Right cardiac atrium (tissue), 5 donors: ENCODE measurements around the gene C3orf52. TPM values are rescaled to one million over a fixed set of nuclear protein-coding genes. Genes with fewer than 3 reads are reported as not detected.

Experiments used
- ATAC-seq, 2 donors: fragments of 200-7000 bp; cut with Tn5 transposase; one replicate each; pipeline versions ENCODE4 v1.8.0 to v1.9.1; 2020; ENCODE audit warnings: moderate library complexity in 2 of 2, mild to moderate bottlenecking in 1 of 2
- DNase-seq, 3 donors: peaks; one replicate each; pipeline ENCODE4 v3.0.0-alpha.2; 2020
- H3K27ac ChIP-seq: one replicate; pipeline ENCODE4 v1.5.1; 2013; ENCODE audit warnings: mild to moderate bottlenecking, low read length, control low read depth, moderate library complexity
- H3K27me3 ChIP-seq: one replicate; pipeline ENCODE4 v1.6.1; 2013; ENCODE audit not compliant: control insufficient read depth, insufficient read depth
- H3K4me1 ChIP-seq: one replicate; pipeline ENCODE4 v1.6.1; 2013; ENCODE audit warnings: low read length; ENCODE audit not compliant: control insufficient read depth, insufficient read depth
- H3K4me3 ChIP-seq: one replicate; pipeline ENCODE4 v1.5.1; 2013; ENCODE audit warnings: low read length, control low read depth
- H3K9me3 ChIP-seq: one replicate; pipeline ENCODE4 v1.6.1; 2013; ENCODE audit warnings: low read length; ENCODE audit not compliant: control insufficient read depth
- WGBS: extraction: QIAGEN DNeasy Blood & Tissue Kit; methylation state at CpG from one replicate; pipeline ENCODE4 v1.1.7; 2013; 5-methylcytosine and 5-hydroxymethylcytosine counted together
- intact Hi-C, 4 donors: fragments of 100-400 bp; cut with DNase I; formaldehyde crosslinking; loops; one replicate each; pipeline versions ENCODE4 v1.11.0 to v1.14.0; 2022 to 2023
- polyA plus RNA-seq: library from polyadenylated mRNA; stranded (reverse); fragments of 200-250 nt; gene quantifications from one replicate; pipeline ENCODE4 v1.2.3, GENCODE V29; 2013
- total RNA-seq, 4 donors: library from RNA; stranded (reverse); fragmentation: NEBNext Ultra II Directional; extraction: Animal tissue kit (Norgen Biotek cat#: 25700); gene quantifications; one replicate each; pipeline ENCODE4 v1.2.1, GENCODE V29; 2021
- donor health status: healthy with polysubstance abuse.
- donor health status: DM: no; HTN: yes; CAD: no.
- donor health status: DM: no; HTN: no; CAD: no.
- donor health status: DM: no; HTN: yes; CAD: no; lungs with severe emphysema.
- donor health status: DM: yes; HTN: yes; CAD: no.

Gene C3orf52
- total and polyA plus RNA-seq, 5 donors = 0.48 to 4.4 (median 1.2) TPM

DNA sequence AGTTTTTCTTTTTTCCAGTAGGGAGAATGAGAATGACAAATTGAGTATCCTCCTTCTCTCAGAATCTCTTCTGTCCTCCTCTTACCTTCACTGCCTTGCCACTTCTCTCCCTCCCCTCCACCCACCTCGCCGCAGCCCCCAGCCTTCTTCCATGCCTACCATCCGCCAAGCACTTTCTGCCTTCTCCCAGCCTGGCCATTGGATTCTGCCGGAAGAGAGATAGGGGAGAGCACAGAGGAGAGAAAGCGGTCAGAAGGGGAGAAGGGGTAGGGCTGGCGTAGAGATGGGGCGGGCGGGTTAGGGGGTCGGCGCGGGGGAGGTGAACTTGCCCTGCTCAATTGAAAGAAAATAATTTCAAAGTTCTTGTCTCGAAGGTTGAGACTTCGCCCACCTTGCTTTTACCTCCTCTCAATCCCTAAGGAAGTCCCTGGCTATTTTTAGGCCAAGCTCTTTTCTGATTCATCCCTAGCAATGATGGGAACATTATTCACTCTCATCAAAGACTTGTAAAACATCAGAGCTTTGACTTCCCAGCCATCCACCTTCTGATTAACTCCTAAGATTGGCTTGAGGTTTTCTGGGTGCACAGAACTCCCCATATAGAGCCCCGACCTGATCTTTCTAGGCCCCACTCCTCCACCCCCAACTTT, 811 bp downstream of the C3orf52 start:
- no peak for DNase-seq

GRCh38 chr3:112087746-112088145, 1.6 kb downstream of the C3orf52 start:
- ATAC-seq (no peak), DNase-seq (no peak)
- H3K27me3 ChIP-seq = no peaks in the 10 kb centered on the region
- intact Hi-C loops = no loop called here
- H3K27ac ChIP-seq = no peak overlapping the region
- no peaks in the 10 kb centered on the region for H3K9me3 ChIP-seq
- no peak overlapping the region for H3K4me3 ChIP-seq
- no peaks in the 10 kb centered on the region for H3K4me1 ChIP-seq
- WGBS = 92% methylated on average over 5 of the region's 5 CpGs

More for the DNA sequence above, 811 bp downstream of the C3orf52 start:
- WGBS = 42% methylated on average over 14 of the region's 14 CpGs
- Histone ChIP-seq H3K9me3 (no peaks in the 10 kb centered on the region), H3K4me3 (peak overlapping the region; percentile 18), H3K4me1 (no peaks in the 10 kb centered on the region), H3K27ac (no peak overlapping the region), H3K27me3 (no peaks in the 10 kb centered on the region)
- intact Hi-C loops = no loop called here
- ATAC-seq = peak in 1 of 2 donors; percentile 14

DNA sequence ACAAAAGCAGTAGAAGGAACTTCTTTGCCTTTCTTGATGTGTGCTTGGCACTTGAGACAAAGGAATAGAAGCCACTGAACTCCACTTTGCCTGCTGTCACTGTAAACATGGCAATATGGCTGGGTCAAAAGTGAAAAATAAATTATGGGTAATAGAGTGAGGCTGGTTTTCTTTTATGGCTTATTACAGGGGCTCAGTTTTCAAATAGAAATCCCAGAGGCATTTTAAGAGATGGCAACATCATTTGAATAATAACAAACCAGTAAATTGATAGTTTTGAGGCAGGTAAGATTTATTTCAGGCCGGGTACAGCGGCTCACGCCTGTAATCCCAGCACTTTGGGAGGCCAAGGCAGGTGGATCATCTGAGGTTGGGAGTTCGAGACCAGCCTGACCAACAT, 2.8 kb downstream of the C3orf52 start:
- H3K27ac ChIP-seq = no peak overlapping the region
- WGBS = 71% methylated on average over 4 of the region's 4 CpGs
- H3K27me3 ChIP-seq = no peaks in the 10 kb centered on the region
- H3K4me1 ChIP-seq = no peaks in the 10 kb centered on the region
- ATAC-seq = no peak
- intact Hi-C loops = no loop called here
- no peak overlapping the region for H3K4me3 ChIP-seq
- no peaks in the 10 kb centered on the region for H3K9me3 ChIP-seq
- DNase-seq = no peak

DNA sequence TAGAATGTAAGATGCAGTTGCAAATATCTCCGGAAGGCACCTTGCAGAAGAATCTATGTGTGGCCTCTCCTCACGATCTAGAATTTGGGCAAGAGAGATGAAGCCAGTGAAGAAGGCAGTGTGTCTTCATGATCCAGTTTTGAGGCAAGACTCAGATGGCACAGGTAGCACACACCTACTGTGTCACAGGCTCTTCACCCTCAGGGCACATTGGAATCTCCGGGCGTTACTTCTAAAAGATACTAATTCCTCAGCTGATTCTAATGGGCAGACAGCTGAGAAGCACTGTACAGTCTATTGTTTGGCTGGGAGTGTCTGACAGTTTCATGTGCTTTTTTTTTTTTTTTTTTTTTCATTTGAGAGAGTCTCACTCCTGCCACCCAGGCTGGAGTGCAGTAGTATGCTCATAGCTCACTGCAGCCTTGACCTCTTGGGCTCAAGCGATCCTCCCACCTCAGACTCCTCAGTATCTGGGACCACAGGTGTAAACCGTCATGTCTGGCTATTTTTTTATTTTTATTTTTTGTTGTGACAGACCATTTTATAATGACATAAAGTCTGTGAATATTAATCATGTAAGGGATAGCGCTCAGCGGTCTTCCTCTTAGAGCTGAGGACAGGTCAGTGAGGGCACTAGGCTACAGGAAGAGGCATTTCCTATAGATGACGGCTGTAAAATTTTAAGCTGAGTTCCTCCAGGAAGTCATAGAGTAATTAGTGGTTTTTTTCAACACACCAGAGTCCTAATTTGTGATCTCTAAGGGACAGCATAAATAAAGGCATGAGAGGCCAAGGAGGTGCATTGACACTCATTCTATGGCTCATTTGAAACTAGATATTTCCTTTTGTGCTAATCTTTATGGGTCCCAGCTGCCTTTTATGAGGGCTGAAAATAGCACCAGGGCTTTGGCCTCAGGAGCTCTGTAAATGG, 4.0 kb downstream of the C3orf52 start:
- ATAC-seq (no peak), DNase-seq (no peak)
- no peaks in the 10 kb centered on the region for H3K9me3 ChIP-seq
- no peak overlapping the region for H3K27ac ChIP-seq
- H3K27me3 ChIP-seq = no peaks in the 10 kb centered on the region
- H3K4me1 ChIP-seq = no peaks in the 10 kb centered on the region
- WGBS = 77% methylated on average over 9 of the region's 9 CpGs
- intact Hi-C loops = no loop called here
- no peak overlapping the region for H3K4me3 ChIP-seq

DNA sequence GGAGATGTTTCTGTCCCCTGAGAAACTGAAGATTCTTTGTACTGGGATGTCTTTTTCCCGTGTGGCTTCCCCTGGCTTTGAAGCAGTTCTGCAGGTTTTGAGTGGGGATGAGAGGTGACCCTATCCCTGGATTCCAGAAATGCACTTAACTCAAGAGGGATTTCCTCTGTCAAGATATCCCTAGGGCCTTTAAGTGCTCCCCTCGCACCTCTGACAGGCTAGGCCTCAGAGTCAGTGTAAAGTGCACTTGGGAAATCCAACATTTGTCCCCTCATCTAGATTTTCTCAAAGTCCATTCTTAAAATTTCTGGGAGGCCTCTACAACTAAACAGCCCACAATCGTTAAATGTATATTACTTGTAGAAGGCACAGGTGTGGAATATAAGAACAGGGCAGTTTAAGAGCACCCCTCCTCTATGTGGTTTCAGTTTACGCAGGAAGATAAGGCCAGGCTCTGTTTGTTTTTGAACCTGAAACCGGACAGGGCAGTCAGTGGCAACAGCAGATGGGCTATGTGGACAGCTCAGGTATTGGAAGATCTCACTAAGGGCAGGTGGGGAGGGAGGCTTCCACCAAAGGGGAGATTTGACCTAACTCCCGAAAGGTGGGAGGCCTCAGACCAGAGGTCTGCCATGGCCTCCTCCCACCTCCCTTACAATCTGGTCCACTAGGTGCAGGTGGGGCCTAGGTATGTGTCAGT, 4.8 kb downstream of the C3orf52 start:
- Histone ChIP-seq H3K4me1 (no peaks in the 10 kb centered on the region), H3K27me3 (no peaks in the 10 kb centered on the region), H3K9me3 (no peaks in the 10 kb centered on the region), H3K27ac (no peak overlapping the region), H3K4me3 (no peak overlapping the region)
- 74% methylated on average over 6 of the region's 6 CpGs for WGBS
- ATAC-seq = no peak
- DNase-seq = no peak
- intact Hi-C loops = no loop called here

DNA sequence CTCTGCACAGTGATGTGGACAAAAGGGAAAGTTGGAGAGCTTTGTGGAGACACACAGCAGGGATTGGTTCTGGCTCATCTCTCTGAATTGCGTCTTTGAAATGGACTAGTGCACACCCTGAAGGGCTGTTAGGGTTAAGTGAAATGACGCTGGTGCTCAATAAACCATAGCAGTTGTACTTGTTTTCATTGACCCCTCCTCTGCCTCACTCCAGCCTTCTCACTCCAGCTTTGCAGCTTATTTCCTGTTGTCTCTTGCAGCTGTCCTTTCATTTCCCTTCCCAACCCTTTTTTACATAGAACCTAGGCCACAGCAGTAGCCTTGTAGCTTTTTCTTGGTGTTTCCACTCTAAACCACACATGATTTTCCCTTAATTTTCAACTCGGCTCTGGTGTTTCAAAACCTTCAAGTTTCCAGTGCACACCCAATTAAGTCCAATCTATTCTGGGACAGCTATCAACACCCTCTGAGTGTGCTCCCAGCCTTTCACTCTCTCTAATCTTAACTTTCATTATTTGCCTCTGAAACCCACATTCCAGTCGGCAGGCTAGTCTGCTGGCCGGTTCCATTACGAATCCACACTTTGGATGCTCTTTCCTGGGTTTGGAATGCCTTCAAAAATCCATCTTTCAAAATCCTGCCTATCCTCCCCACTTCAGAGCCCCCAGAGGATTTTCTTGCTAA, 6.4 kb downstream of the C3orf52 start:
- Histone ChIP-seq H3K4me1 (no peaks in the 10 kb centered on the region), H3K27me3 (no peaks in the 10 kb centered on the region), H3K9me3 (no peaks in the 10 kb centered on the region), H3K4me3 (no peak overlapping the region), H3K27ac (no peak overlapping the region)
- intact Hi-C loops = no loop called here
- peak; percentile 82 to 90 for ATAC-seq
- 30% methylated on average over 6 of the region's 6 CpGs for WGBS
- DNase-seq = no peak

GRCh38 chr3:112093180-112093522, 7.0 kb downstream of the C3orf52 start:
- no peak for DNase-seq
- H3K27me3 ChIP-seq = no peaks in the 10 kb centered on the region
- H3K4me3 ChIP-seq = no peak overlapping the region
- no peak overlapping the region for H3K27ac ChIP-seq
- no peaks in the 10 kb centered on the region for H3K4me1 ChIP-seq
- ATAC-seq = peak; percentile 12 to 31
- intact Hi-C loops = no loop called here
- no peaks in the 10 kb centered on the region for H3K9me3 ChIP-seq

- no peak overlapping the region for H3K27ac ChIP-seq
- no peaks in the 10 kb centered on the region for H3K9me3 ChIP-seq
- H3K4me1 ChIP-seq = no peaks in the 10 kb centered on the region
- H3K27me3 ChIP-seq = no peaks in the 10 kb centered on the region
- DNase-seq (no peak), ATAC-seq (no peak)
- intact Hi-C loops = no loop called here
- 60% methylated on average over 2 of the region's 2 CpGs for WGBS
- no peak overlapping the region for H3K4me3 ChIP-seq
These were observed 9.5 kb downstream of the C3orf52 start for GRCh38 chr3:112095731-112096130.

GRCh38 chr3:112096176-112096575, 10.0 kb downstream of the C3orf52 start:
- 83% methylated on average over 2 of the region's 2 CpGs for WGBS
- intact Hi-C loops = no loop called here

GRCh38 chr3:112097378-112097777, 11.2 kb downstream of the C3orf52 start:
- no peaks in the 10 kb centered on the region for H3K27me3 ChIP-seq
- DNase-seq (no peak), ATAC-seq (peak; percentile 69 to 89)
- intact Hi-C loops = no loop called here
- H3K27ac ChIP-seq = no peak overlapping the region
- WGBS = 28% methylated on average over 4 of the region's 4 CpGs
- H3K4me1 ChIP-seq = no peaks in the 10 kb centered on the region
- H3K4me3 ChIP-seq = no peak overlapping the region
- no peaks in the 10 kb centered on the region for H3K9me3 ChIP-seq

More at GRCh38 chr3:112096176-112096575, 10.0 kb downstream of the C3orf52 start:
- no peak for ATAC-seq
- no peaks in the 10 kb centered on the region for H3K4me1 ChIP-seq
- H3K27me3 ChIP-seq = no peaks in the 10 kb centered on the region
- no peak overlapping the region for H3K4me3 ChIP-seq
- H3K9me3 ChIP-seq = no peaks in the 10 kb centered on the region
- DNase-seq = no peak
- no peak overlapping the region for H3K27ac ChIP-seq
